ENCODE data around the gene IRF2BP2. TPM values are rescaled to one million over a fixed set of nuclear protein-coding genes. Genes with fewer than 3 reads are reported as not detected.

Gene IRF2BP2
- total RNA-seq, 4 donors from 2014 or later: 39.4 to 67.1 (median 40.0) TPM

DNA sequence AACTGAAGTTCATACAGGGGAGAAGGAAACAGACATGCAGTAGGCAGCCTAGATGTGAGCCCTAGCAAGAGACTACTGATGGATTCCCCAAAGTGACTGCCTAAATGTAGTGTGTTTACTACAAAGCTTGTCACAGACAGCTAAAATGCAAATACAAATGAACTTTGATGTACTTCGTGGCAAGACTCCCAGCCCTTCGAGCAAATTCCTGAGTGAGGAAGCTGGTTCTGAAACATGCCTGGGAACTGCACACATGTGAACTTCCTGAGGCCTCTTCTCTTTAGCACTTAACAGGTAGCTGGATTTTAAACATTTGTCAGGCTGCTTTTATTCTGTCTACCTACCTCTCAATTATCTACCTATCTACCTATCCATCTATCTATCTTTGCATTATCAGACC lies 6.7 kb upstream of the IRF2BP2 start:
- ATAC-seq (ENCODE audit: low FRiP score) (no peak), DNase-seq (ENCODE audit: low spot score) (no peak)

DNA sequence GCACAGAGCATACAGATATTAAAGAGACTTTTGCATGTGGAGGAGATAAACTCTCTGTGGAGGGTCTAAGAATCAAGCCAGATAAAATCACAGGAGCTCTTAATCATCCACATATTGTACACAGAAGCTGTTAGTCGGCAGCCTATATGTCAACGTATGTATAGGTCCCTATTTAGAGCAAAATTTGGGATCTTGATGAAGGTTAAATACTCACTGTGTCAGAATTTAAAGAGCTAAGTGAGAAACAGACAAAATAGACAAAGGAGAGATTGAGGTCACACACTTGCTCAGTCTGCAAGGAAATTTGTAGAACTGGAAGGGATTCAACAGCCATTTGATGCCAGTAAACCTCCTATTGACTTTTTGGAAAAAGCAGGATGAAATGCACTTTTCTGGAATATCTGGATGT lies 4.1 kb upstream of the IRF2BP2 start:
- ATAC-seq (ENCODE audit: low FRiP score): no peak

More for the DNA sequence above, 6.7 kb upstream of the IRF2BP2 start:
- TF ChIP-seq, protein P1, sequence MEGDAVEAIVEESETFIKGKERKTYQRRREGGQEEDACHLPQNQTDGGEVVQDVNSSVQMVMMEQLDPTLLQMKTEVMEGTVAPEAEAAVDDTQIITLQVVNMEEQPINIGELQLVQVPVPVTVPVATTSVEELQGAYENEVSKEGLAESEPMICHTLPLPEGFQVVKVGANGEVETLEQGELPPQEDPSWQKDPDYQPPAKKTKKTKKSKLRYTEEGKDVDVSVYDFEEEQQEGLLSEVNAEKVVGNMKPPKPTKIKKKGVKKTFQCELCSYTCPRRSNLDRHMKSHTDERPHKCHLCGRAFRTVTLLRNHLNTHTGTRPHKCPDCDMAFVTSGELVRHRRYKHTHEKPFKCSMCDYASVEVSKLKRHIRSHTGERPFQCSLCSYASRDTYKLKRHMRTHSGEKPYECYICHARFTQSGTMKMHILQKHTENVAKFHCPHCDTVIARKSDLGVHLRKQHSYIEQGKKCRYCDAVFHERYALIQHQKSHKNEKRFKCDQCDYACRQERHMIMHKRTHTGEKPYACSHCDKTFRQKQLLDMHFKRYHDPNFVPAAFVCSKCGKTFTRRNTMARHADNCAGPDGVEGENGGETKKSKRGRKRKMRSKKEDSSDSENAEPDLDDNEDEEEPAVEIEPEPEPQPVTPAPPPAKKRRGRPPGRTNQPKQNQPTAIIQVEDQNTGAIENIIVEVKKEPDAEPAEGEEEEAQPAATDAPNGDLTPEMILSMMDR (IDR thresholded peaks at IDR 0.05): no peak

DNA sequence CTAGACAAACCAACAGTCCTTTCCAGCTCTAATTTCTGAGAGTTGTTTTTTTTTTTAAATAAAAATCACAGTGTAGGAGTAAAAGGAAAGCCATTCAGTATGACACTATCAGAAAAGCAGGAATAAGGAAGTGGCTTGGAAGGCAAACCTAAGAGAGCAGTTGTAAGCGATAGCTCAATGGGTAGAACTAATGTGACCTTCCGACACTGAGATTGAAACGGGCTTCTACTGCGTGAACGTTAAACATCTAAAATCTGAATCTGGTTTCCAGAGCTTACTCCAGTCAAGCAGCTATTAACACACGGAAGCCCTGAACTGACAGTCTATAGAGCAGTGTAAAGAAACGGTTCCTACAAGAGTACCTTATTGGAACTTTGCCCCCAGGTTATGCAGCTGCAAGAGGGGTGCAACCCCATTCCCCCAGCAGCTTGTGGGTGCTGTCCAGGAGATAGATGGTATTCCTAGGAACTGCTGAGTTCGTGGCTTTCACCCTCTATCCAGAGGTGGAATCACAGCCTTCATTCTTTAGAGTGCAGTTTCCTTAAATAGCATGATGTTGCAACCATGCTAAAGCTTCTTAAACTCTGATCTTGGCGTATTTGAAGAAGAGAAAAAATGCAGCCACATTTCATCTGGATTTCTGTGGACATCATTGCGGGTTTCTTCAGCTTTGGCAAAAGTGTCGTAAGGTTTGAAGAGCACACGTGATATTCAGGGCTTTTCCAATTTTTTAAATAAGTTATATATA lies 3.3 kb upstream of the IRF2BP2 start:
- DNase-seq (ENCODE audit: low spot score) (no peak), ATAC-seq (ENCODE audit: low FRiP score) (no peak)
- TF ChIP-seq, protein P1 (IDR thresholded peaks at IDR 0.05): no peak

More for the DNA sequence above, 4.1 kb upstream of the IRF2BP2 start:
- TF ChIP-seq, protein P1 (IDR thresholded peaks at IDR 0.05): no peak
- DNase-seq (ENCODE audit: low spot score): no peak

DNA sequence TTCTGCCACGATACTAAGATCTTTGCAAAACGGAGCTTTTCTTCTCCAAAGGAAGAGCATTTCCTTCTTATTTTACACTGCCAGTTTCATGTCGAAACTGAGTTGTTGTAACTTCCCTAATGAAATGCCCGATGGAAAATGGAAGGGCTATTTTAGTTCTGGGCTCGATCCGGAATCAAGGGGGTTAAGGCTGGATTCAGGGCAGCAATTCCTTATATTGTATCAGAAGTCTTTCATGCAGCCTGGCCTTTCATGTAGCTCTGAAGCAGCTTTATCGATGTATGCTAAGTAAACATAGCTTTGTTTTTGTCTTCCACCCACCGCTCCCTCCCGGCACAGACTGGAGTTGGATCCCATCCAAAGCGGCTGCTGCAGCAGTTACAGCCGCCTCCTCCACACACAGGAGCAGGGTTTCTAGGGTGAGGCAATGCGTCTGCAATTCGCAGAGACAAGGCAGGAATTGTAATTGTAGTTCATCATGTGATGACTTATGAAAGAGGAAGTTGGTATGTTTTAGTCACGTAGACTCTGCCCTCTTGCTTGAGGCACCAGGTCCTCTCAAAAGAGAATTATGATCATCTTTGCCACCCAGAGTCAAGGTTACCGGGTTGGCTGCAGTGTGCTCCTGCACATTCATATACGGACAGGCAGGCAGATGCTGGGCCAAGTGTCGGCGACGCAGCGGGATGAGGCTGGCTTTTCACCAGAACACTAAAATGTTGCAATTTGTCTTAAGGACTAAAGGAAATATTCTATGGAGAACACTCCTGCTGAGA lies 2.6 kb upstream of the IRF2BP2 start:
- TF ChIP-seq, protein P1 (IDR thresholded peaks at IDR 0.05): no peak
- DNase-seq (ENCODE audit: low spot score) (peak; percentile 87), ATAC-seq (ENCODE audit: low FRiP score) (peak; percentile 26)

DNA sequence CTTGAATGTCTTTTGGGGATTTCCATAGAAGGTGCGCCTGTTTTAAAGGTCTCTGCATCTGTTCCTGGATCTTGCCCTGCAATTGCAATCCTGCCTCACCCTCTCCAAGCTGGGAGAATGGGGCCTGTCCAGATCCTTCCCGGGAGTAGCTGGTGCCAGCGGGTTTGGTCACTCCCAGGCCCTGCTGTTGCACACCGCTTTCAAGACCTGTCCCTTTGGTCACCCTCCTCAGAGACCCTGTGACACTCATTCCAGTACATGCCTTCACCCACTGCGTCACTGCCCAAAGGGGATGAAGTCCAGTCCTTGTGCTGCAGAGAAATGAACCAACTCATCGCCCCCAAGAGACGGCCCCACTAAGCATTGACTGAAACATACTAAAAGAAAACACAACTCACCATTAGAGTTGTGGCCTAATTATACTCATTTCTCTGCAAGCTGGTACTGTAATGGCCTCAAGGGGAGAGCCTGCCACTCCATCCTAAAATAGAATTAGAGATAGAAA lies 1.9 kb upstream of the IRF2BP2 start:
- ATAC-seq (ENCODE audit: low FRiP score) (no peak), DNase-seq (ENCODE audit: low spot score) (no peak)
- TF ChIP-seq, protein P1 (IDR thresholded peaks at IDR 0.05): no peak

DNA sequence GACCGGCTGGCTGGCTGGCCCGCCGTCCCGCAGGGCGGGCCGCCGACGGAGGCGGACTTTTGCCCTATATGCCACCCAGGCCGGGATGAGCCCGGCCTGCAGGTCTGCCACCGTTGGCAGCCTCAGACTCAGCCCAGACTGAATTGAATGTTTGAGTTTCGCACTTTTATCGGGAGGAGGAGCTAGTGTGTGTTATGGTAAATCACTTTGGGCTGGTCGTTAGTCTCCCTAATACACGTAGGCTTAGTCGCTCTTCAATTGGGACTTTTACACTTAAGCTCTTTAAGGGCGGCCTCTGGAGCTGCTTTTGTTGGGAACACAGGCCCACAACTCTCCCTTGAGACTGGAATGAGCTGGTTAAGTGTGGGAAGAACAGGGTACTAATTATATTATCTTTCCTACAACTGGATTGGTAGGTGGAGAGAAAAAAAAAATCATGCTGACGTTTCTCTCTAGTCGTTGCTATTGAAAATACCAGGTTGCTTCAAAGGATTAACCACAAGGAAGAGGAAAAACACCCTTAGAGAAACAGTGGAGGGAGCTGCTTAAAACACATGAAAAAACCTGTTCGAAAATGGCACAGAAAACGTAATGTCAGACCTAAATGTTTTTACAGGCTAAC lies 1.4 kb upstream of the IRF2BP2 start:
- no peak for DNase-seq (ENCODE audit: low spot score)
- TF ChIP-seq, protein P1 (IDR thresholded peaks at IDR 0.05): no peak
- ATAC-seq (ENCODE audit: low FRiP score): peak; percentile 26

All from omental fat pad (tissue), 4 donors.